ENCODE data around the gene ANKMY1.

The ANKMY1 gene

DNA sequence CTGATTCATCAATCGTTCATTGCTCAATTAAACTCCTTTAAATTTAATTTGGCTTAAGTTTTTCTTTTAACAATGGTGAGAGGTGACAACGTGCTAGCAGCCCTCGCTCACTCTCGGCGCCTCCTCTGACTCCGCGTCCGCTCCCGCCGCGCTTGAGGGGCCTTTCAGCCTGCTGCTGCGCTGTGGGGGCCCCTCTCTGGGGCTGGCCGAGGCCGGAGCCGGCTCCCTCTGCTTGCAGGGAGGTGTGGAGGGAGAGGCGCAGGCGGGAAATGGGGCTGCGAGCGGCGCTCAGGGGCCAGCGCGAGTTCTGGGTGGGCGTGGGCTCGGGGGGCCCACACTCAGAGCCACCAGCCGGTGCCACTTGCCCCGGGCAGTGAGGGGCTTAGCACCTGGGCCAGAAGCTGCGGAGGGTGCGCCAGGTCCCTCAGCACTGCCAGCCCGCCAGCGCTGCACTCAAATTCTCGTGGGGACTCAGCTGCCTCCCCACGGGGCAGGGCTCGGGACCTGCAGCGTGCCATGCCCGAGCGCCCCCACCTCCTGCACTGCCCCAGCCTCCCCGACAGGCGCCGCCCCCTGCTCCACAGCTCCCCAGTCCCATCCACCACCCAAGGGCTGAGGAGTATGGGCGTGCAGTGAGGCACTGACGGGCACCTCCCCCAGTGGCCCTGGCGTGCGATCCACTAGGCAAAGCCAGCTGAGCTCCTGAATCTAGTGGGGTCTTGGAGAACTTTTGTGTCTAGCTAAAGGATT, 19.6 kb downstream of the ANKMY1 start:
- no peak for DNase-seq (ENCODE audit: low read depth)
- TF ChIP-seq POLR2A (IDR thresholded peaks at IDR 0.05; ENCODE audit: extremely low read depth, insufficient read length) (no peak), MYC (IDR thresholded peaks at IDR 0.05; ENCODE audit: low read depth, low read length) (no peak), MAX (IDR thresholded peaks at IDR 0.05; ENCODE audit: low read depth, low read length) (no peak)
- TF ChIP-seq, protein P1, sequence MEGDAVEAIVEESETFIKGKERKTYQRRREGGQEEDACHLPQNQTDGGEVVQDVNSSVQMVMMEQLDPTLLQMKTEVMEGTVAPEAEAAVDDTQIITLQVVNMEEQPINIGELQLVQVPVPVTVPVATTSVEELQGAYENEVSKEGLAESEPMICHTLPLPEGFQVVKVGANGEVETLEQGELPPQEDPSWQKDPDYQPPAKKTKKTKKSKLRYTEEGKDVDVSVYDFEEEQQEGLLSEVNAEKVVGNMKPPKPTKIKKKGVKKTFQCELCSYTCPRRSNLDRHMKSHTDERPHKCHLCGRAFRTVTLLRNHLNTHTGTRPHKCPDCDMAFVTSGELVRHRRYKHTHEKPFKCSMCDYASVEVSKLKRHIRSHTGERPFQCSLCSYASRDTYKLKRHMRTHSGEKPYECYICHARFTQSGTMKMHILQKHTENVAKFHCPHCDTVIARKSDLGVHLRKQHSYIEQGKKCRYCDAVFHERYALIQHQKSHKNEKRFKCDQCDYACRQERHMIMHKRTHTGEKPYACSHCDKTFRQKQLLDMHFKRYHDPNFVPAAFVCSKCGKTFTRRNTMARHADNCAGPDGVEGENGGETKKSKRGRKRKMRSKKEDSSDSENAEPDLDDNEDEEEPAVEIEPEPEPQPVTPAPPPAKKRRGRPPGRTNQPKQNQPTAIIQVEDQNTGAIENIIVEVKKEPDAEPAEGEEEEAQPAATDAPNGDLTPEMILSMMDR (IDR thresholded peaks at IDR 0.05; ENCODE audit: low read depth, low read length), result no peak
- no peak overlapping the region for H3K4me3 ChIP-seq (ENCODE audit: low read depth, low read length)

DNA sequence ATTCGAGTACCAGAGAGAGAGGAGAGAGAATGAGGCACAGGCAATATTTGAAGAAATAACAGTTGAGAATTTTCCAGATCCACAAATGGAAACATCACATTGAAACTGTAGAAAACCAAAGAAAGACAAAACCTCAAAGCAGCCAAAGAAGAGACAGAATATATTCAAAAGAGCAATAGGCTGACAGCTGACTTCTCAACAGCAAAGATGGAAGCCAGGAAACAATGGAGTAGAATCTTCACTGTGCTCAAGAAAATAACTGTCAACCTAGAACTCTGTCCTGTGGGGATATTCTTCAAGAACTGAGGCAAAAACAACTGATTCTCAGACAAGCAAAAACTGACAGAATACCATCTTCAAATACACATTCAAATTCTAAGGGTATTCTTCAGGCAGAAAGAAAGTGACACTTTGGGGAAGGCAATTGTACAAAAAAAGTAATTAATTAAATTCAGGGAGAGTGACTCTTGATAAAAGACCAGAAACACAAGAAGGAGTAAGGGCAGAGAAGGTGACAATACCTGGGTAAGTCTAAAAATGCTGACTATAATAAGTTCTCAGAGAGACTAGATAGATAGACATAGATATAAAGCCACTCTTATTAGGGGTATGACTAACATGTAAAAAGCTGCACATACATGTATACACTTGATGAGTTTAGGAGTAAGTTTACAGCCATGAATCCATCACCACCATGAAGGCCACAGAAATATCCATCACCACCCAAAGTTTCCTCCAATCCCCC, 25.6 kb downstream of the ANKMY1 start:
- TF ChIP-seq MAX (IDR thresholded peaks at IDR 0.05; ENCODE audit: low read depth, low read length), result no peak
- TF ChIP-seq, protein P1 (IDR thresholded peaks at IDR 0.05; ENCODE audit: low read depth, low read length), result no peak
- no peak for TF ChIP-seq POLR2A (IDR thresholded peaks at IDR 0.05; ENCODE audit: extremely low read depth, insufficient read length)
- TF ChIP-seq MYC (IDR thresholded peaks at IDR 0.05; ENCODE audit: low read depth, low read length), result no peak
- H3K4me3 ChIP-seq (ENCODE audit: low read depth, low read length), result no peak overlapping the region
- DNase-seq (ENCODE audit: low read depth), result no peak

GRCh38 chr2:240531038-240531437, 26.8 kb downstream of the ANKMY1 start:
- TF ChIP-seq, protein P1 (IDR thresholded peaks at IDR 0.05; ENCODE audit: low read depth, low read length), result no peak
- no peak for TF ChIP-seq MYC (IDR thresholded peaks at IDR 0.05; ENCODE audit: low read depth, low read length)
- no peak for TF ChIP-seq POLR2A (IDR thresholded peaks at IDR 0.05; ENCODE audit: extremely low read depth, insufficient read length)
- no peak for TF ChIP-seq MAX (IDR thresholded peaks at IDR 0.05; ENCODE audit: low read depth, low read length)
- H3K4me3 ChIP-seq (ENCODE audit: low read depth, low read length), result no peak overlapping the region
- DNase-seq (ENCODE audit: low read depth), result no peak

- TF ChIP-seq MYC (IDR thresholded peaks at IDR 0.05; ENCODE audit: low read depth, low read length) (no peak), POLR2A (IDR thresholded peaks at IDR 0.05; ENCODE audit: extremely low read depth, insufficient read length) (no peak), MAX (IDR thresholded peaks at IDR 0.05; ENCODE audit: low read depth, low read length) (no peak)
- TF ChIP-seq, protein P1 (IDR thresholded peaks at IDR 0.05; ENCODE audit: low read depth, low read length), result no peak
- no peak for DNase-seq (ENCODE audit: low read depth)
- no peak overlapping the region for H3K4me3 ChIP-seq (ENCODE audit: low read depth, low read length)
Observed at GRCh38 chr2:240530181-240530580, 27.6 kb downstream of the ANKMY1 start.

DNA sequence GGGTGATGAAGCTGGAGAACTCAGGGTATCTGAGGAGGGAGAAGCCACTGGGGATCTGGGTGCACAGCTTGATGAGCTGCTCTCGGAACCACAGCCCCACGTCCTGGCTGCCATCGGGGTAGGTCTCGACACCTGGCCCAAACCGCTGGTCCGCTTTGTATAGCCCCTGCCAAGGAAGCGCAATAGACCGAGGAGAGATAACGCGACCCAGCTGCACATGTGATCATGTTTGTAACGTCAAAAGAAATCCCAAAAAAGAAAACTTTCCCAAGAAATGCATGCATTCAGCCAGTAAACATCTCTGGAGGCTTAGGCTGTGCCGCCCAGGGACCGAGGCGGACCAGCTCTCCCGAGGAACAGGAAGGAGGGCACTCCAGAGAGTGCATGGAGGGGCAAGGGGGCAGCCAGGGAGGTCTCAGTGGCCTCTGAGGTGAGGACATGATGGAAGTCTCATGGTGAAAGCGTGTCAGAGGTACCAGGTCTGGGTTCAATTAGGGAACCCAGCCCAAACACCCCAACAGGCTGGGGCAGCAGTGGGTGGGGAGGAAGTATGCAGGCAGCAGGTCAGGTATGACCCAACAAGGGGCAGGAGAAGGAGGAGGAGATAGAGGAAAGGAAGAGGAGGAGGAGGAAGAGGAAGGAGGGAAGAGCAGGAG, 28.3 kb downstream of the ANKMY1 start:
- no peak for DNase-seq (ENCODE audit: low read depth)
- no peak overlapping the region for H3K4me3 ChIP-seq (ENCODE audit: low read depth, low read length)
- TF ChIP-seq POLR2A (IDR thresholded peaks at IDR 0.05; ENCODE audit: extremely low read depth, insufficient read length) (no peak), MYC (IDR thresholded peaks at IDR 0.05; ENCODE audit: low read depth, low read length) (no peak), MAX (IDR thresholded peaks at IDR 0.05; ENCODE audit: low read depth, low read length) (no peak)
- TF ChIP-seq, protein P1 (IDR thresholded peaks at IDR 0.05; ENCODE audit: low read depth, low read length), result no peak

Data from NB4 (cell line).